HG03520 (cell line): Measurements from ENCODE around the gene SRC.
A peak's percentile ranks its signal among the peaks of the same experiment; 100 is the strongest.

Experiments used
- ATAC-seq: cut with Tn5 transposase; IDR thresholded peaks from one replicate; pipeline ENCODE4 v1.9.1; 2021; ENCODE audit warnings: mild to moderate bottlenecking, moderate library complexity; ENCODE audit not compliant: unreplicated experiment

The SRC gene

GRCh38 chr20:37406010-37406998, 60.4 kb downstream of the SRC start:
- ATAC-seq = no peak

GRCh38 chr20:37407019-37407566, 61.2 kb downstream of the SRC start:
- no peak for ATAC-seq

GRCh38 chr20:37407573-37408002, 61.6 kb downstream of the SRC start:
- ATAC-seq = no peak

GRCh38 chr20:37408302-37409193, 62.6 kb downstream of the SRC start:
- peak; percentile 4 for ATAC-seq

- no peak for ATAC-seq
Observed at GRCh38 chr20:37411408-37412219, 65.7 kb downstream of the SRC start.

GRCh38 chr20:37413023-37413334, 67.0 kb downstream of the SRC start:
- ATAC-seq = no peak

- no peak for ATAC-seq
Observed at GRCh38 chr20:37413379-37413778, 67.4 kb downstream of the SRC start.

- no peak for ATAC-seq
Observed at GRCh38 chr20:37414224-37415035, 68.5 kb downstream of the SRC start.

GRCh38 chr20:37415118-37416085, 69.5 kb downstream of the SRC start:
- no peak for ATAC-seq

- ATAC-seq = no peak
Observed at GRCh38 chr20:37416100-37416847, 70.3 kb downstream of the SRC start.

GRCh38 chr20:37416848-37417616, 71.1 kb downstream of the SRC start:
- ATAC-seq = no peak

GRCh38 chr20:37417617-37418467, 71.9 kb downstream of the SRC start:
- ATAC-seq = no peak

- ATAC-seq = no peak
Observed at GRCh38 chr20:37418591-37419109, 72.7 kb downstream of the SRC start.

GRCh38 chr20:37419307-37419706, 73.4 kb downstream of the SRC start:
- ATAC-seq = no peak

GRCh38 chr20:37419774-37420542, 74.0 kb downstream of the SRC start:
- no peak for ATAC-seq
